ENCODE results near the gene FOXO3.

DNA sequence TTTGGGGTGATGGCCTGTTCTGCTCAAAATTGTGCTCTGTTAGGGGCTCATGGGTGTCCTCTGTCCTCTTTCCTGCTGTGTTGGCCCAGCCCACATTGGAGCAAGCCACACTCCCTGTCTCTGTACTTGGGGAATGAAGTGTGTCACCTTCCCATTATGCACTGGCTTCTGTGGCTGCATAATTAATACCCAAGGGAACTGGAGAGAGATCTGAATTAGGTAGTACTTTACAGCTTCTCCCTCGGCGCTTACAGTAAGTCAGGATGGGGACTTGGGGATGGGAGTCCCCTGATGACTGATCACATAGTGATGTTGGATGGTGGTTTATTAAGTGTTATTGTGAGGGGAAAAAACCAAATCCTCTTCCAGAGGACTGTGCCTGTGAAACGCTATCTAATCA is 116.6 kb downstream of the FOXO3 start:
- TF ChIP-seq, protein P1, sequence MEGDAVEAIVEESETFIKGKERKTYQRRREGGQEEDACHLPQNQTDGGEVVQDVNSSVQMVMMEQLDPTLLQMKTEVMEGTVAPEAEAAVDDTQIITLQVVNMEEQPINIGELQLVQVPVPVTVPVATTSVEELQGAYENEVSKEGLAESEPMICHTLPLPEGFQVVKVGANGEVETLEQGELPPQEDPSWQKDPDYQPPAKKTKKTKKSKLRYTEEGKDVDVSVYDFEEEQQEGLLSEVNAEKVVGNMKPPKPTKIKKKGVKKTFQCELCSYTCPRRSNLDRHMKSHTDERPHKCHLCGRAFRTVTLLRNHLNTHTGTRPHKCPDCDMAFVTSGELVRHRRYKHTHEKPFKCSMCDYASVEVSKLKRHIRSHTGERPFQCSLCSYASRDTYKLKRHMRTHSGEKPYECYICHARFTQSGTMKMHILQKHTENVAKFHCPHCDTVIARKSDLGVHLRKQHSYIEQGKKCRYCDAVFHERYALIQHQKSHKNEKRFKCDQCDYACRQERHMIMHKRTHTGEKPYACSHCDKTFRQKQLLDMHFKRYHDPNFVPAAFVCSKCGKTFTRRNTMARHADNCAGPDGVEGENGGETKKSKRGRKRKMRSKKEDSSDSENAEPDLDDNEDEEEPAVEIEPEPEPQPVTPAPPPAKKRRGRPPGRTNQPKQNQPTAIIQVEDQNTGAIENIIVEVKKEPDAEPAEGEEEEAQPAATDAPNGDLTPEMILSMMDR (IDR thresholded peaks at IDR 0.05; ENCODE audit: insufficient read depth, low read depth, low read length) = no peak
- no peak for TF ChIP-seq EZH2 (IDR thresholded peaks at IDR 0.05; ENCODE audit: insufficient read depth, low read length)
